ENCODE data around the gene NKG7.

Gene NKG7

GRCh38 chr19:51333836-51334460 is 38.5 kb downstream of the NKG7 start:
- no peak for DNase-seq

DNA sequence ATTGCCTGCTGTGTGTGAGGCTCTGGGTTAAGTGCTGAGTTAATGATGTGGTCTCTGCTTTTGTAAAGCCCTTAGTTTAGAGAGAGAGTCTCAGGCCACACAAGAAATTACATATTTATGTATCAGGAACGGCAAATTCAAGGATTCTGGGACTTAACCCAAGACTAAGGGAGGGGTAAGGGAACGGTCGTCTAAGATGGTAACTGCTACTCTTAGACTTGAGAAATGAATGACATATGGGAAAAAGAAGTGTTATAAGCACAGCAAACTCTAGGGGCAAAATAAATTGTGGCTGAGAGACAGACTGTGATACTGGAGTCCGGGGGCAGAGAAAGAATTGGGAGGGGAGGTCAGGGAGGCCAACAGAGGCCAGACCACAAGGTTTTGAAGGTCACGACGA is 40.7 kb downstream of the NKG7 start:
- DNase-seq: no peak

GRCh38 chr19:51331193-51331592 is 41.3 kb downstream of the NKG7 start:
- no peak for DNase-seq

DNA sequence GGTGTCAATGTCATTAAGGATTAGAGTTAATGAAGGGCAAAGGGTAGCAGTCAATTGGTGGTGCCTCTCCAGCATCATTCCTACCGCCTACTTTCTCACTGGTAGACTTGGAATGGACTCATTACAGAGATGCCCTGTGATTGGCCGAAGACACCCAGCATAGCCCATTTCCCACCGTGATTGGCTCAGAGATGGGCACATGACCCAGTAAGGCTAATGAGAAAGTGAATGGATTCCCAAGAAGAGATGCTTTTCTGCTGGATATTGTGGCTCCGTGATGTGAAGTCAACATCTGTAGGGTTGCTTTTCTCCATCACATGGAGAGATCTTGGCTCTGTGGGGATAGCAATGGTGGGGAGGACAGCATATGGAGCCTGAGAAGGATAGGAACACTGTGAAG is 42.1 kb downstream of the NKG7 start:
- DNase-seq: no peak

- no peak for DNase-seq
These were observed 43.0 kb downstream of the NKG7 start for GRCh38 chr19:51329411-51329810.

DNA sequence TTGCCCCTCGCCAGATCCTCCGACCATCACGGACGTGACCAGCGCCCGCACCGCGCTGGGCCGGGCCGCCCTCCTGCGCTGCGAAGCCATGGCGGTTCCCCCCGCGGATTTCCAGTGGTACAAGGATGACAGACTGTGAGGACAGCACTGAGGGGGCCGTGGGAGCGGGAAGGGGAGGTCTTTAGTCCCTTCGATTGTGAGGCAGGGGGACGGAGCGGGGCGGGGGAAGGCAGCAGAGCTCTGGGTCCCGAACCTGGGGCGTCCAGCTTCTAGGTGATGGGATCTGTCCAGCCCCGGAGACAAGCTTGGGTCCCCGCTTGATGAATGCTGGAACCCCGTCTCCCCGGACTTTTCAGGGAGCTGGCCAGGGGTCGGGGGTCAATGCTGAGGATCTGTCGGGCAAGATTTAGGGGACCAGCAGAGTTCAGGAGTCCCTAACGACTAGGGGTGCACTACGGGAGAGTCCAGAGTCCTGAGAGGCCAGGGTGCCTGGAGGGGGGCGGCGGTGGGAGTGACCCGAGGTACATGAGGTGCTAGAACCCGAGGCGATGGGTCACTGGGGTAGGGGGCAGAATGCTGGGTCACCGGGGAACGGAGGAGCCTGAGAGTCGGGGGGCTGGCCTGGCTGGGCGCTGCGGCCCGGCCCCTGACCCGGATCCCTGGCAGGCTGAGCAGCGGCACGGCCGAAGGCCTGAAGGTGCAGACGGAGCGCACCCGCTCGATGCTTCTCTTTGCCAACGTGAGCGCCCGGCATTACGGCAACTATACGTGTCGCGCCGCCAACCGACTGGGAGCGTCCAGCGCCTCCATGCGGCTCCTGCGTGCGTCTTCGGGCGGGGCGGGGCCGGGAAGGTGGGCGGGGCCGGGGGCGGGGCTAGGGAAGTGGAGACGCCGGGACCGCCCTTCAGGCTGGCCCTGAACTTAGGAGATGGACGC is 45.1 kb downstream of the NKG7 start:
- peak; percentile 49 for DNase-seq

DNA sequence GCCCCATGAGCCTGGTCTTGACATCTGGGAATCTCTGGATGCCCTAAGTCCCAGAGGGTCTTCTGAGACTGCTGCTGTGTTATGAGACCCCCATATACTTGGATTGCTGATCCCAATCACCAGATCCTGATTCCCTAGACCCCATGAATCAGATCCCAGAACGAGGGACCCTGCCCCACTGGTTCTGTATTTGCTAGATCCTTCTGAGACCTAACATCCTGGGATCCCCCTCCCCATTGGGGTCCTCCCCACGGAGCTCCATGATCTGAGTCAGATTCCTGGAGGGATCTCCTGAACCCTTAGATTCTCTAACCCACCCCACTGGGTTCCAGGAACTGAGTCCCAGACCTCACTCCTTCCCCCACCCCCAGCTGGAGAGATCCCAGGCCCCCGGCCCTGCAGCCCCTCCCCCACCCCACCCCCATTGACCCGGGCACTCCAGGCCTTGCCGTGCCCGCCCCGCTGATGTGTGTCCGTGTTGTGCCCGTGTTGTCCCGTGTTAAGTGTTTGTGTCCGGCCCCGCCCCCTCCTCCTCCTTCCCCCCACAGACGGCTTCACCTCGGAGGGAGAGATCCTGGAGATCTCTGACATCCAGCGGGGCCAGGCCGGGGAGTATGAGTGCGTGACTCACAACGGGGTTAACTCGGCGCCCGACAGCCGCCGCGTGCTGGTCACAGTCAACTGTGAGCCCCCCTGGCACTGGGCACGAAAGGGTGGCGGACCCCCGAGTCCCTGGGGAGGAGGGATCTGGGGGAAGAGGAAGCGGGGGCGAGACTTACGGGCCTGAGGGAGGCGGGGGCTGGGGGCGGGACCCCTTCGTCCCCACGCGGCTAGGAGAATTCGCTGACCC is 46.0 kb downstream of the NKG7 start:
- no peak for DNase-seq

DNA sequence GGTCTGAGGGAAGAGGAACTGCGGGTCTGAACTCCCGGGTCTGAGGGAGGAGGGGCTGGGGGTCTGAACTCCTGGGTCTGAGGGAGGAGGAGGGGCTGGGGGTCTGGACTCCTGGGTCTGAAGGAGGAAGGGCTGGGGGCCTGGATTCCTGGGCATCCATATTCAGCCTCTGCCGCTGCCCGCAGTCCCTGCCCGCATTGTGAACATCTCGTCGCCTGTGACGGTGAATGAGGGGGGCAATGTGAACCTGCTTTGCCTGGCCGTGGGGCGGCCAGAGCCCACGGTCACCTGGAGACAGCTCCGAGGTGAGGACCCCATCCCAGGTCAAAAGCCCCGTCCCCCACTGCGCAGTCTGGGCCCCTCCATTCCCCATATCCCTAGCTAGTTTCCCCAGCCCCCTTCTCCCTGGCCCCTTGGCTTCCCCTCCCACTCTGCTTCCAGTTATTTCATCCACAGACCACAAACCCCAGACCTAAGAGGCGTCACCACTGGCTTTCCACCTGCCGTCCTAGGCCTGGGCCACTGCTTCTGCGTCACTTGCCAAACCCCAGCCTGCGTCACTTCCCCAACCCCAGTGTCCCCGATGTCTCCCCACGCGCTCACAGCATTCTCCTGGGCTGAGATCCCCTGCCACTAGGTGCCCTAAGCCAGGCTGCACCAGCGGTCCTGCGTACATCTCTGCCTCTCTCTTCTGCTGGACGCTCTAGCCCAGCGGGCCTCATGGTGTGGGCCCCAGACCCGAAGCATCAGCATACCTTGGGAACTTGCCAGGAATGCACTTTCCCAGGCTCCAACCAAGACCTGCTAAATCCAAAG is 47.1 kb downstream of the NKG7 start:
- no peak for DNase-seq

- DNase-seq: no peak
These were observed 48.3 kb downstream of the NKG7 start for GRCh38 chr19:51324167-51324481.

GRCh38 chr19:51323481-51324166 is 48.8 kb downstream of the NKG7 start:
- DNase-seq: no peak

DNA sequence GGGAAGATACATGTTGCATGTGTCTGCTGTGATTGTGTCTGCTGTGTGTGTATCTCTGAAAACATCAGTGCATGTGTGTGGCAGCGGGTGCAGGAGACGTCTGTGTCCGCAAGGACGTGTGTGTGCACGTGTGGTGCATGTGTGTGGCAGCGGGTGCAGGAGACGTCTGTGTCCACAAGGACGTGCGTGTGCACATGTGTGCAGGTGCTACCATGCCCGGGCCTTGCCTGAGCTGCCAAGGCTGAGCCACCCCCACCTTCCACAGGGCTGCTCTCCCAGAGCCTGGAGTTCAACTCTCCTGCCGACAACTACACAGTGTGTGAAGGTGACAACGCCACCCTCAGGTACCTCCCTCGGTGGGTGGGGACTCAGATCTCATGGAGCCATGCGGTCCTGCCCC is 50.7 kb downstream of the NKG7 start:
- DNase-seq: no peak

Data from activated T-cell treated with anti-CD3 and anti-CD28 coated beads, Interleukin-2, amount 50 U/mL, for 1 hour (primary cell).